B cell (primary cell): ENCODE results near the gene EPHA5. TPM values are rescaled to one million over a fixed set of nuclear protein-coding genes. Genes with fewer than 3 reads are reported as not detected.

Experiments used
- ATAC-seq: fragments of 200-7000 bp; cut with Tn5 transposase; one replicate; pipeline ENCODE4 v1.10.0; 2021; ENCODE audit warnings: low read depth, mild to moderate bottlenecking, moderate number of reproducible peaks, moderate library complexity
- CTCF ChIA-PET: fragments of 350-600 bp; sonication (Branson Sonifier 250); formaldehyde crosslinking; loops from one replicate; lab custom pipeline; 2021; ENCODE audit warnings: antibody characterized with exemption, inconsistent platforms; lab: Charles Lee
- POLR2A ChIA-PET: fragments of 350-600 bp; sonication (Branson Sonifier 250); formaldehyde crosslinking; loops from one replicate; lab custom pipeline; 2021; ENCODE audit warnings: antibody characterized with exemption; lab: Charles Lee
- DNase-seq: peaks from one replicate; pipeline ENCODE4 v3.0.0; 2013
- H2AFZ ChIP-seq: 2 replicates; pipeline ENCODE4 v1.6.1; 2012; ENCODE audit warnings: mild to moderate bottlenecking, low read depth, low read length; ENCODE audit not compliant: insufficient read depth, poor library complexity, severe bottlenecking
- H3K27ac ChIP-seq, 2 donors: 1 replicate in 1 of 2; 2 replicates in 1 of 2; pipeline ENCODE4 v1.5.1; 2012 to 2013; ENCODE audit warnings: low read length in 2 of 2, mild to moderate bottlenecking in 2 of 2, moderate library complexity in 1 of 2
- H3K27me3 ChIP-seq, 4 experiments: fragments of 200-600 bp in 1 of 4; sonication (generic) in 1 of 4; replicated peaks in 1 of 4; 1 replicate in 2 of 4; 2 replicates in 2 of 4; pipeline versions ENCODE4 v1.6.1 to v1.7.0; 2013 to 2016; ENCODE audit warnings: low read length in 3 of 4, mild to moderate bottlenecking in 2 of 4, mixed read lengths in 1 of 4, moderate library complexity in 1 of 4; ENCODE audit not compliant: insufficient read depth in 4 of 4, control insufficient read depth in 3 of 4; ENCODE audit errors: control extremely low read depth in 1 of 4
- H3K36me3 ChIP-seq, 2 experiments: replicated peaks in 1 of 2; 1 replicate in 1 of 2; 2 replicates in 1 of 2; pipeline versions ENCODE4 v1.6.1 to v1.7.1; 2013; ENCODE audit warnings: low read length in 1 of 2; ENCODE audit not compliant: insufficient read depth in 2 of 2, control insufficient read depth in 1 of 2; ENCODE audit errors: control extremely low read depth in 1 of 2, extremely low read depth in 1 of 2
- H3K4me1 ChIP-seq, 2 donors: fragments of 200-600 bp in 1 of 2; sonication (generic) in 1 of 2; 1 replicate in 1 of 2; 2 replicates in 1 of 2; pipeline versions ENCODE4 v1.5.1 to v1.6.1; 2013 to 2017; ENCODE audit warnings: low read length in 2 of 2; ENCODE audit not compliant: control insufficient read depth in 2 of 2, insufficient read depth in 2 of 2
- H3K4me2 ChIP-seq: replicated peaks from 2 replicates; pipeline ENCODE3; 2012; ENCODE audit warnings: mild to moderate bottlenecking, low read depth, low read length; ENCODE audit not compliant: poor library complexity, severe bottlenecking
- H3K4me3 ChIP-seq, 5 experiments: fragments of 200-600 bp in 1 of 5; sonication (generic) in 1 of 5; 1 replicate in 3 of 5; 2 replicates in 2 of 5; pipeline versions ENCODE4 v1.5.1 to v1.7.0; 2011 to 2016; ENCODE audit warnings: low read length in 4 of 5, mild to moderate bottlenecking in 4 of 5, low read depth in 2 of 5, control low read depth in 1 of 5, moderate library complexity in 1 of 5; ENCODE audit not compliant: insufficient read depth in 1 of 5; ENCODE audit errors: control extremely low read depth in 1 of 5, extremely low read depth in 1 of 5
- H3K79me2 ChIP-seq: fragments of 200-600 bp; sonication (generic); one replicate; pipeline ENCODE4 v1.6.0; 2016; ENCODE audit warnings: low read length; ENCODE audit not compliant: control insufficient read depth, insufficient read depth
- H3K9ac ChIP-seq: fragments of 200-600 bp; sonication (generic); 2 replicates; pipeline ENCODE4 v1.6.1; 2017; ENCODE audit warnings: mild to moderate bottlenecking, low read length, moderate library complexity
- H3K9me3 ChIP-seq, 3 donors: one replicate each; pipeline versions ENCODE4 v1.6.1 to v1.7.1; 2013; ENCODE audit warnings: low read length in 2 of 3; ENCODE audit not compliant: control insufficient read depth in 2 of 3, insufficient read depth in 1 of 3; ENCODE audit errors: control extremely low read depth in 1 of 3
- H4K20me1 ChIP-seq: 2 replicates; pipeline ENCODE4 v1.6.0; 2012; ENCODE audit warnings: mild to moderate bottlenecking, low read length; ENCODE audit not compliant: insufficient read depth, control insufficient read depth, poor library complexity, severe bottlenecking
- H3K27ac Mint-ChIP-seq: one replicate; pipeline ENCODE4 v1.8.0; 2021; ENCODE audit warnings: mixed read lengths
- H3K27me3 Mint-ChIP-seq: one replicate; pipeline ENCODE4 v1.8.0; 2021; ENCODE audit warnings: mixed read lengths
- H3K4me1 Mint-ChIP-seq: one replicate; pipeline ENCODE4 v1.8.0; 2021; ENCODE audit warnings: mixed read lengths
- H3K4me3 Mint-ChIP-seq: one replicate; pipeline ENCODE4 v1.8.0; 2021; ENCODE audit warnings: mixed read lengths
- H3K9me3 Mint-ChIP-seq: one replicate; pipeline ENCODE4 v1.8.0; 2022; ENCODE audit warnings: mixed read lengths; ENCODE audit not compliant: insufficient read depth
- CTCF ChIP-seq: fragments of 200-600 bp; IDR thresholded peaks from one replicate; pipeline ENCODE4 v1.8.0; 2022; ENCODE audit warnings: antibody characterized with exemption, mild to moderate bottlenecking
- EZH2 ChIP-seq: IDR thresholded peaks from 2 replicates; pipeline ENCODE4 v1.6.1; 2012; ENCODE audit warnings: borderline replicate concordance, low read depth, mild to moderate bottlenecking, moderate library complexity, low read length; ENCODE audit not compliant: insufficient read depth, poor library complexity, severe bottlenecking
- WGBS: methylation state at CpG from one replicate; pipeline ENCODE4 v1.1.5; 2013; ENCODE audit warnings: missing lambda C conversion rate; ENCODE audit not compliant: insufficient coverage; 5-methylcytosine and 5-hydroxymethylcytosine counted together
- intact Hi-C: fragments of 100-400 bp; cut with micrococcal nuclease; formaldehyde crosslinking; loops from one replicate; pipeline ENCODE4 v1.10.0; 2022
- polyA plus RNA-seq: library from polyadenylated mRNA; depleted of rRNA; stranded (reverse); fragments of >200 nt; gene quantifications from 2 replicates; pipeline ENCODE4 v1.2.3, GENCODE V29; 2012
- total RNA-seq, 2 donors: library from RNA; stranded (reverse); fragments of 120-200 nt in 1 of 2; gene quantifications; 1 replicate in 1 of 2; 2 replicates in 1 of 2; pipeline versions ENCODE4 v1.2.3 to v1.2.4, GENCODE V29; 2013 to 2022

EPHA5 gene
- total and polyA plus RNA-seq, 2 donors (not counting 1 experiment from before 2014, with no cell fraction given), result not detected

GRCh38 chr4:65383589-65384305 lies 286.5 kb downstream of the EPHA5 start:
- no peak overlapping the region for H3K27ac ChIP-seq
- DNase-seq, result no peak
- CTCF ChIA-PET, result no interaction called here
- H3K36me3 ChIP-seq, result no peaks in the 10 kb centered on the region
- POLR2A ChIA-PET, result no interaction called here
- WGBS, result 100% methylated on average over 2 of the region's 6 CpGs
- H3K27ac Mint-ChIP-seq, result no peak overlapping the region
- H2AFZ ChIP-seq, result no peak overlapping the region
- H3K4me1 Mint-ChIP-seq, result no peaks in the 10 kb centered on the region
- no peaks in the 10 kb centered on the region for H4K20me1 ChIP-seq
- H3K4me3 ChIP-seq, result no peak overlapping the region
- no peak overlapping the region for H3K9ac ChIP-seq
- intact Hi-C loops, result no loop called here
- TF ChIP-seq EZH2 (no peak), CTCF (no peak)
- no peak overlapping the region for H3K4me2 ChIP-seq
- H3K9me3 ChIP-seq, result no peaks in the 10 kb centered on the region
- no peaks in the 10 kb centered on the region for H3K4me1 ChIP-seq
- no peaks in the 10 kb centered on the region for H3K79me2 ChIP-seq
- H3K9me3 Mint-ChIP-seq, result peaks cover 2% of the 10 kb centered on the region
- H3K27me3 Mint-ChIP-seq, result no peaks in the 10 kb centered on the region
- H3K27me3 ChIP-seq, result no peaks in the 10 kb centered on the region
- H3K4me3 Mint-ChIP-seq, result no peak overlapping the region
- ATAC-seq, result no peak

DNA sequence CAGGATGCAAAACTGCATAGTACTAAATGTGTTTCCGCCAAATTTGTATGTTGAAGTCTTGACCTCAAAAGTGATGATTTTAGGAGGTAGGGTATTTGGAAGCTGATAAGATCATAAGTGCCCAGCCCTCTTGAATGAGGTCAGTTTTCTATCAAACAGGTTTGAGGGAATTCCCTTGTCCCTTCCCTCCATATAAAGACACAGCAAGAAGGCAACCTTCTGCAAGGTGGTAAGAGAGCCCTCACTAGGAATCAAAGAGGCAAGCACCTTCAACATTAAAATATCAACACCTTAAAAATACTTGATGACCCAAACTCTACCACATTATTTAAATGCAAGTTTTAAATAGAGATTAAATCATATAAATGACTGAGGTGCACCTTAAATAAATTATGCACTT lies 288.6 kb downstream of the EPHA5 start:
- H3K27me3 Mint-ChIP-seq, result no peaks in the 10 kb centered on the region
- CTCF ChIA-PET, result no interaction called here
- H3K27ac Mint-ChIP-seq, result no peak overlapping the region
- Histone ChIP-seq H3K9ac (no peak overlapping the region), H3K4me1 (no peaks in the 10 kb centered on the region), H4K20me1 (no peaks in the 10 kb centered on the region), H3K9me3 (no peaks in the 10 kb centered on the region), H3K27ac (no peak overlapping the region), H3K4me2 (no peak overlapping the region), H3K36me3 (no peaks in the 10 kb centered on the region), H3K4me3 (no peak overlapping the region), H3K79me2 (no peaks in the 10 kb centered on the region), H3K27me3 (no peaks in the 10 kb centered on the region), H2AFZ (no peak overlapping the region)
- H3K4me1 Mint-ChIP-seq, result no peaks in the 10 kb centered on the region
- TF ChIP-seq CTCF (no peak), EZH2 (no peak)
- H3K4me3 Mint-ChIP-seq, result no peak overlapping the region
- intact Hi-C loops, result no loop called here
- ATAC-seq, result no peak
- no CpG with 5 or more reads among the region's 1 CpG for WGBS
- peaks cover 2% of the 10 kb centered on the region for H3K9me3 Mint-ChIP-seq
- no peak for DNase-seq
- POLR2A ChIA-PET, result no interaction called here
